H9 (cell line): ENCODE data around the gene SNAPC5. TPM values are rescaled to one million over a fixed set of nuclear protein-coding genes. Genes with fewer than 3 reads are reported as not detected.

Experiments
- DNase-seq: peaks from one replicate; pipeline ENCODE4 v3.0.0-alpha.2; 2017
- H2AFZ ChIP-seq: one replicate; pipeline ENCODE4 v1.6.1; 2013; ENCODE audit warnings: mild to moderate bottlenecking, low read length, control low read depth, moderate library complexity
- H2AK5ac ChIP-seq: 2 replicates; pipeline ENCODE4 v1.6.1; 2013; ENCODE audit warnings: low read length, control low read depth, mixed read lengths; ENCODE audit not compliant: insufficient read length
- H2BK120ac ChIP-seq: one replicate; pipeline ENCODE4 v1.6.1; 2013; ENCODE audit warnings: low read depth, mild to moderate bottlenecking, low read length, control low read depth, inconsistent platforms; ENCODE audit not compliant: poor library complexity, severe bottlenecking
- H2BK12ac ChIP-seq: 2 replicates; pipeline ENCODE4 v1.6.1; 2013; ENCODE audit warnings: low read length, control low read depth, mixed read lengths, low read depth; ENCODE audit not compliant: insufficient read length
- H2BK15ac ChIP-seq: 2 replicates; pipeline ENCODE4 v1.6.1; 2013; ENCODE audit warnings: low read depth, low read length, control low read depth
- H2BK20ac ChIP-seq: one replicate; pipeline ENCODE4 v1.6.1; 2013; ENCODE audit warnings: low read depth, mild to moderate bottlenecking, low read length, control low read depth, inconsistent platforms; ENCODE audit not compliant: poor library complexity, severe bottlenecking
- H2BK5ac ChIP-seq: 2 replicates; pipeline ENCODE4 v1.6.1; 2013; ENCODE audit warnings: low read length, control low read depth, mixed read lengths; ENCODE audit not compliant: insufficient read length
- H3K14ac ChIP-seq: 2 replicates; pipeline ENCODE4 v1.6.1; 2013; ENCODE audit warnings: low read length, control low read depth; ENCODE audit not compliant: insufficient read depth
- H3K18ac ChIP-seq: 2 replicates; pipeline ENCODE4 v1.6.1; 2013; ENCODE audit warnings: low read depth, mild to moderate bottlenecking, mixed read lengths, low read length, control low read depth; ENCODE audit not compliant: insufficient read length
- H3K23ac ChIP-seq: 2 replicates; pipeline ENCODE4 v1.6.1; 2013; ENCODE audit warnings: low read length, control low read depth, mixed read lengths, low read depth; ENCODE audit not compliant: insufficient read length
- H3K23me2 ChIP-seq: 2 replicates; pipeline ENCODE4 v1.6.1; 2013; ENCODE audit warnings: low read depth, mild to moderate bottlenecking, mixed read lengths, low read length, control low read depth; ENCODE audit not compliant: insufficient read length, poor library complexity, severe bottlenecking
- H3K27ac ChIP-seq: 2 replicates; pipeline ENCODE4 v1.5.1; 2013; ENCODE audit warnings: low read length, control low read depth, mixed read lengths, low read depth; ENCODE audit not compliant: insufficient read length
- H3K27me3 ChIP-seq: 2 replicates; pipeline ENCODE4 v1.6.1; 2013; ENCODE audit warnings: low read length, control low read depth, inconsistent platforms; ENCODE audit not compliant: insufficient read depth
- H3K4ac ChIP-seq: 2 replicates; pipeline ENCODE4 v1.6.1; 2013; ENCODE audit warnings: low read depth, mild to moderate bottlenecking, control low read depth, inconsistent platforms, low read length, moderate library complexity
- H3K4me1 ChIP-seq: 2 replicates; pipeline ENCODE4 v1.6.1; 2013; ENCODE audit warnings: low read length, control low read depth, inconsistent platforms; ENCODE audit not compliant: insufficient read depth
- H3K4me2 ChIP-seq: 2 replicates; pipeline ENCODE4 v1.6.1; 2013; ENCODE audit warnings: low read length, control low read depth, mixed read lengths; ENCODE audit not compliant: insufficient read length, insufficient read depth
- H3K56ac ChIP-seq: 2 replicates; pipeline ENCODE4 v1.6.1; 2013; ENCODE audit warnings: low read depth, mild to moderate bottlenecking, mixed read lengths, low read length, control low read depth; ENCODE audit not compliant: insufficient read length
- H3K79me1 ChIP-seq: 2 replicates; pipeline ENCODE4 v1.6.1; 2013; ENCODE audit warnings: low read depth, mild to moderate bottlenecking, moderate library complexity, low read length, control low read depth, inconsistent platforms; ENCODE audit not compliant: insufficient read depth, poor library complexity, severe bottlenecking
- H3K79me2 ChIP-seq: 2 replicates; pipeline ENCODE4 v1.6.1; 2013; ENCODE audit warnings: low read length, control low read depth, inconsistent platforms; ENCODE audit not compliant: insufficient read depth
- H3K9ac ChIP-seq: 2 replicates; pipeline ENCODE4 v1.6.1; 2013; ENCODE audit warnings: low read length, control low read depth, mixed read lengths; ENCODE audit not compliant: insufficient read length; ENCODE audit errors: extremely low read depth
- H3K9me3 ChIP-seq: one replicate; pipeline ENCODE4 v1.6.1; 2013; ENCODE audit warnings: low read depth, low read length, inconsistent platforms; ENCODE audit not compliant: control insufficient read depth
- H3T11ph ChIP-seq: one replicate; pipeline ENCODE4 v1.6.1; 2013; ENCODE audit warnings: mild to moderate bottlenecking, low read length, control low read depth, inconsistent platforms
- H4K20me1 ChIP-seq: one replicate; pipeline ENCODE4 v1.6.1; 2013; ENCODE audit not compliant: control insufficient read depth, insufficient read length, insufficient read depth
- H4K5ac ChIP-seq: 2 replicates; pipeline ENCODE4 v1.6.1; 2013; ENCODE audit warnings: low read depth, mild to moderate bottlenecking, mixed read lengths, low read length, control low read depth; ENCODE audit not compliant: insufficient read length
- H4K8ac ChIP-seq: replicated peaks from 2 replicates; pipeline ENCODE4 v1.6.1; 2013; ENCODE audit warnings: low read length, control low read depth, mixed read lengths, low read depth; ENCODE audit not compliant: insufficient read length
- H4K91ac ChIP-seq: 2 replicates; pipeline ENCODE4 v1.6.1; 2013; ENCODE audit warnings: low read depth, mild to moderate bottlenecking, moderate library complexity, mixed read lengths, low read length, control low read depth; ENCODE audit not compliant: insufficient read length
- H3K27ac Mint-ChIP-seq, 3 experiments: 2 replicates in 2 of 3; 3 replicates in 1 of 3; pipeline ENCODE4 v1.8.0; 2020 to 2021; ENCODE audit warnings: mixed read lengths in 3 of 3, mild to moderate bottlenecking in 1 of 3, moderate library complexity in 1 of 3
- H3K27me3 Mint-ChIP-seq: 2 replicates; pipeline ENCODE4 v1.8.0; 2021; ENCODE audit warnings: low read depth, mild to moderate bottlenecking, moderate library complexity, mixed read lengths
- H3K36me3 Mint-ChIP-seq, 3 experiments: 2 replicates in 2 of 3; 3 replicates in 1 of 3; pipeline ENCODE4 v1.8.0; 2020 to 2021; ENCODE audit warnings: low read depth in 3 of 3, mixed read lengths in 3 of 3; ENCODE audit not compliant: insufficient read depth in 1 of 3
- H3K4me1 Mint-ChIP-seq, 2 experiments: 2 replicates each; pipeline ENCODE4 v1.8.0; 2020; ENCODE audit warnings: mixed read lengths in 2 of 2
- H3K4me3 Mint-ChIP-seq, 2 experiments: 2 replicates in 1 of 2; 3 replicates in 1 of 2; pipeline ENCODE4 v1.8.0; 2020 to 2021; ENCODE audit warnings: mild to moderate bottlenecking in 2 of 2, mixed read lengths in 2 of 2, moderate library complexity in 1 of 2
- H3K9me3 Mint-ChIP-seq, 2 experiments: 2 replicates in 1 of 2; 3 replicates in 1 of 2; pipeline ENCODE4 v1.8.0; 2020; ENCODE audit warnings: mild to moderate bottlenecking in 2 of 2, mixed read lengths in 2 of 2, moderate library complexity in 1 of 2
- CTCF ChIP-seq: fragments of 200-600 bp; sonication (generic); conservative IDR thresholded peaks from 3 replicates; pipeline ENCODE4 v1.8.0; 2021; ENCODE audit warnings: antibody characterized with exemption, mild to moderate bottlenecking
- WGBS: extraction: QIAGEN DNeasy Blood & Tissue Kit; methylation state at CpG from one replicate; pipeline ENCODE4 v1.1.7; 2013; ENCODE audit warnings: missing lambda C conversion rate, low lambda C conversion rate, mixed read lengths; ENCODE audit not compliant: insufficient read length; ENCODE audit errors: extremely low coverage; 5-methylcytosine and 5-hydroxymethylcytosine counted together
- total RNA-seq: library from RNA; stranded (reverse); gene quantifications from 2 replicates; pipeline ENCODE4 v1.2.1, GENCODE V29; 2021

The SNAPC5 gene
- total RNA-seq, 1 experiment from 2014 or later: 28.9 TPM

- no peak overlapping the region for H3K27ac Mint-ChIP-seq
- no peak overlapping the region for H3K14ac ChIP-seq
- H3K18ac ChIP-seq: no peak overlapping the region
- DNase-seq: no peak
- H3K4ac ChIP-seq: no peak overlapping the region
- H3K79me2 ChIP-seq: no peaks in the 10 kb centered on the region
- no peak overlapping the region for H2BK20ac ChIP-seq
- H2AK5ac ChIP-seq: no peak overlapping the region
- H4K91ac ChIP-seq: no peak overlapping the region
- no peak overlapping the region for H3K56ac ChIP-seq
- no peak overlapping the region for H2BK120ac ChIP-seq
- H3T11ph ChIP-seq: no peak overlapping the region
- no peaks in the 10 kb centered on the region for H3K4me1 Mint-ChIP-seq
- H3K9me3 Mint-ChIP-seq: no peaks in the 10 kb centered on the region
- no peak overlapping the region for H3K23ac ChIP-seq
- no peak overlapping the region for H2AFZ ChIP-seq
- no peaks in the 10 kb centered on the region for H3K23me2 ChIP-seq
- no CpG with 5 or more reads among the region's 3 CpGs for WGBS
- H4K20me1 ChIP-seq: no peaks in the 10 kb centered on the region
- H3K27me3 Mint-ChIP-seq: no peaks in the 10 kb centered on the region
- H3K79me1 ChIP-seq: no peaks in the 10 kb centered on the region
- no peak overlapping the region for H3K4me2 ChIP-seq
- H3K9me3 ChIP-seq: no peaks in the 10 kb centered on the region
- H3K27ac ChIP-seq: no peak overlapping the region
- peaks cover 30 to 79% (median 68%) of the 10 kb centered on the region in 3 experiments; a peak in 6 of 7 replicates for H3K36me3 Mint-ChIP-seq
- no peak overlapping the region for H2BK5ac ChIP-seq
- H3K27me3 ChIP-seq: no peaks in the 10 kb centered on the region
- no peak overlapping the region for H2BK12ac ChIP-seq
- H4K5ac ChIP-seq: no peak overlapping the region
- H4K8ac ChIP-seq: no peak overlapping the region
- no peaks in the 10 kb centered on the region for H3K4me1 ChIP-seq
- H3K9ac ChIP-seq: no peak overlapping the region
- no peak overlapping the region for H2BK15ac ChIP-seq
- no peak for TF ChIP-seq CTCF
- H3K4me3 Mint-ChIP-seq: no peak overlapping the region
Observed at GRCh38 chr15:66486887-66487286, 10.7 kb downstream of the SNAPC5 start.
